ENCODE results near the gene SNED1. TPM values are rescaled to one million over a fixed set of nuclear protein-coding genes. Genes with fewer than 3 reads are reported as not detected.

SNED1 gene
- polyA plus RNA-seq, 1 donor from 2014 or later = 0.32 TPM

- no peaks in the 10 kb centered on the region for H3K9me2 ChIP-seq (ENCODE audit: insufficient read depth, low read length)
- H3K27me3 ChIP-seq (ENCODE audit: insufficient read depth, low read depth, low read length) = no peaks in the 10 kb centered on the region
- H2AFZ ChIP-seq (ENCODE audit: low read depth, low read length) = no peak overlapping the region
- H3K4me3 ChIP-seq (ENCODE audit: low read length) = no peak overlapping the region
- no peaks in the 10 kb centered on the region for H3K36me3 ChIP-seq (ENCODE audit: insufficient read depth, low read length)
- no peak overlapping the region for H3K4me2 ChIP-seq (ENCODE audit: low read length)
- TF ChIP-seq CTCF (IDR thresholded peaks at IDR 0.05; ENCODE audit: poor library complexity, severe bottlenecking) (no peak), TAF1 (IDR thresholded peaks at IDR 0.05; ENCODE audit: low read depth) (no peak)
- H3K79me2 ChIP-seq (replicated peaks; ENCODE audit: insufficient read depth, low read length) = no peaks in the 10 kb centered on the region
- H3K9ac ChIP-seq (ENCODE audit: low read length) = no peak overlapping the region
- H4K20me1 ChIP-seq (ENCODE audit: insufficient read depth) = no peaks in the 10 kb centered on the region
- H3K27ac ChIP-seq (ENCODE audit: low read length) = no peak overlapping the region
- no peaks in the 10 kb centered on the region for H3F3A ChIP-seq (ENCODE audit: insufficient read depth, low read length, poor library complexity, severe bottlenecking)
- H3K9me3 ChIP-seq (ENCODE audit: low read length) = no peaks in the 10 kb centered on the region
Measured at GRCh38 chr2:241008711-241009121, 10.3 kb downstream of the SNED1 start.

GRCh38 chr2:241009191-241009590 lies 10.8 kb downstream of the SNED1 start:
- Histone ChIP-seq H3K9ac (ENCODE audit: low read length) (no peak overlapping the region), H3K27ac (ENCODE audit: low read length) (no peak overlapping the region), H3F3A (ENCODE audit: insufficient read depth, low read length, poor library complexity, severe bottlenecking) (no peaks in the 10 kb centered on the region), H3K4me3 (ENCODE audit: low read length) (no peak overlapping the region), H4K20me1 (ENCODE audit: insufficient read depth) (no peaks in the 10 kb centered on the region), H3K9me2 (ENCODE audit: insufficient read depth, low read length) (no peaks in the 10 kb centered on the region), H2AFZ (ENCODE audit: low read depth, low read length) (no peak overlapping the region), H3K36me3 (ENCODE audit: insufficient read depth, low read length) (no peaks in the 10 kb centered on the region), H3K4me2 (ENCODE audit: low read length) (no peak overlapping the region), H3K79me2 (replicated peaks; ENCODE audit: insufficient read depth, low read length) (no peaks in the 10 kb centered on the region), H3K27me3 (ENCODE audit: insufficient read depth, low read depth, low read length) (no peaks in the 10 kb centered on the region), H3K9me3 (ENCODE audit: low read length) (no peaks in the 10 kb centered on the region)
- TF ChIP-seq TAF1 (IDR thresholded peaks at IDR 0.05; ENCODE audit: low read depth) (no peak), SMC3 (conservative IDR thresholded peaks at IDR 0.05; ENCODE audit: poor library complexity) (no peak), EZH2 (IDR thresholded peaks at IDR 0.05; ENCODE audit: borderline replicate concordance, insufficient read depth, low read length, poor library complexity, severe bottlenecking) (no peak), EP300 (conservative IDR thresholded peaks at IDR 0.05; ENCODE audit: poor library complexity, severe bottlenecking) (no peak), RAD21 (conservative IDR thresholded peaks at IDR 0.05) (no peak), MXI1 (conservative IDR thresholded peaks at IDR 0.05; ENCODE audit: poor library complexity, severe bottlenecking) (no peak), POLR2AphosphoS5 (IDR thresholded peaks at IDR 0.05) (no peak), CTCF (IDR thresholded peaks at IDR 0.05; ENCODE audit: poor library complexity, severe bottlenecking) (no peak), REST (IDR thresholded peaks at IDR 0.05; ENCODE audit: borderline replicate concordance) (no peak)

All from neural cell (in vitro differentiated cells).